Measurements from ENCODE around the gene VPS29. TPM values are rescaled to one million over a fixed set of nuclear protein-coding genes. Genes with fewer than 3 reads are reported as not detected.

Gene VPS29
- 110 and 131 TPM in 2 replicates for polyA plus RNA-seq (2012; rRNA removed)
- polyA plus RNA-seq (2012; cell fraction: cytosol; rRNA removed): 127 and 168 TPM in 2 replicates
- polyA plus RNA-seq (2012; cell fraction: nucleus; rRNA removed): 101 and 209 TPM in 2 replicates

DNA sequence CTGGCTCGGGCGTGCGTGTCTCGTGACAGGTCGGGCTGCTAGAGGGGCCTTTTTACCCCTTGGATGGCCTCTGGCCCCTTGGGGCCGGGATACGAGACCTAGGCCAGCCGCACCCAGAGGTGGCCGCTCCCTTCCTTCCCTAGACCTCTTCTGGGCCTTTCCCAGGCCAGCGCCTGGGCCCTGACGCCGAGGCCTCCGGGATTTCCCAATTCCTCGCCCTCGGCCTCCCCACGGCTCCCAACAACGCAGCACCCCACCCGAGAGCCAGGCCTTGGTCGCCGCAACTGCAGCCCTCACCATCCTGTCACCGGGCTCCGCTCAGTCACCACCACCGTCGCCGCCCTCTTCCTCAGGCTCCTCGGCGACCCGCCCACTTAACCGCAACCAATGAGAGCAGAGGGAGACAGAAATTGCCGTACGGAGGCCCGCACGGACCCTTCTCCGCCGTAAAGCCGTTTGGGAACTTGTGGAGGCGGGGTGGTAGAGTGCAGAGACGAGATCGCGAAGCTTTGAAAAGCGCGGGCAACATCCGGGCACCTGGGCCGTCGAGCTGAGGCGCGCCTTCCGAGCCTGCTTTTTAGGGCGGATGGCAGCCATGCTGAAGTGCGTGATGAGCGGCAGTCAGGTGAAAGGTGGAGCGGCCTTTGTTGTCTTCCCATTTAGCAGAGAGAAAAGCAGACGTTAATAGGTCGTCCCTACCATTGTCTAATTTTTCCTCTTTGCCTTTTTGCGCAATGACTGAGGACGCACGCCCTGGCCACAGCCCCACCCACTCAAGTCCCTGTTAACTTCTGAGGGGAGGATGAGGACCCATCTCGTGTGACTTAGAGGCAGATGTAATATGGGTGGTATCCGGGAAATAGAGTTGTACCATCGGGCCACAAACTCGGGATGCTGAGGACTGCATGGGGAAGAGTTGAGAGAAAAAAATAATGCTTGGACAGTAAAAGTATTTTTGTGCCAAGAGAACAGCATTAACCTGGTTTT lies at the start of gene VPS29, which contains the start of gene RAD9B:
VPS29 (minus strand) TSS at position 360 of the 987 bp plus-strand sequence; CDS start at position 300, 60 bp downstream.
RAD9B (plus strand) TSS at position 580 of the 987 bp plus-strand sequence; CDS start at position 587, 7 bp downstream.
- Histone ChIP-seq H3K9me3 (no peaks in the 10 kb centered on the region), H3K79me2 (ENCODE audit: insufficient read depth) (peaks cover 48% of the 10 kb centered on the region), H3K4me1 (ENCODE audit: control insufficient read depth in 1 of 2, insufficient read depth in 2 of 2, low read depth in 1 of 2, low read length in 1 of 2) (peaks cover 10 to 20% of the 10 kb centered on the region in 2 experiments; a peak in 3 of 4 replicates), H2AFZ (ENCODE audit: low read depth) (peak within 1 kb of the TSS; percentile 87), H3K9ac (peak within 1 kb of the TSS; percentile 87), H3F3A (replicated peaks; ENCODE audit: insufficient read depth) (peaks cover 17% of the 10 kb centered on the region), H3K4me2 (peak within 1 kb of the TSS; percentile 91), H3K4me3 (ENCODE audit: low read depth in 2 of 2, low read length in 1 of 2) (peak within 1 kb of the TSS; percentile 85 to 94), H3K27me3 (ENCODE audit: insufficient read depth) (no peaks in the 10 kb centered on the region), H3K36me3 (replicated peaks in 1 of 2; ENCODE audit: control insufficient read depth in 1 of 2, insufficient read depth in 2 of 2, low read length in 1 of 2) (peaks cover 10 to 18% of the 10 kb centered on the region in 2 experiments), H3K9me2 (no peaks in the 10 kb centered on the region), H4K20me1 (ENCODE audit: insufficient read depth) (peaks cover 8% of the 10 kb centered on the region; the same call in 1 of the 2 replicates), H3K27ac (ENCODE audit: low read depth in 2 of 2, low read length in 1 of 2) (peak within 1 kb of the TSS; percentile 70 to 79)
- ChIA-PET POLR2A (no interaction called here), CTCF (interaction anchor here (1.0 to 1.6 kb wide), 3 partner anchors 34 to 100 kb away, joined by 5 to 7 read pairs (median 5); partner anchors contain the start of genes ARPC3, FAM216A and GPN3)
- DNase-seq: peak; percentile 93
- 22% methylated on average over 44 of the region's 61 CpGs for WGBS (ENCODE audit: low lambda C conversion rate)
- TF ChIP-seq RFX5 (IDR thresholded peaks at IDR 0.05; ENCODE audit: low read length): peak; percentile 39; the same call in 1 of the 2 replicates
- TF ChIP-seq, protein P1, sequence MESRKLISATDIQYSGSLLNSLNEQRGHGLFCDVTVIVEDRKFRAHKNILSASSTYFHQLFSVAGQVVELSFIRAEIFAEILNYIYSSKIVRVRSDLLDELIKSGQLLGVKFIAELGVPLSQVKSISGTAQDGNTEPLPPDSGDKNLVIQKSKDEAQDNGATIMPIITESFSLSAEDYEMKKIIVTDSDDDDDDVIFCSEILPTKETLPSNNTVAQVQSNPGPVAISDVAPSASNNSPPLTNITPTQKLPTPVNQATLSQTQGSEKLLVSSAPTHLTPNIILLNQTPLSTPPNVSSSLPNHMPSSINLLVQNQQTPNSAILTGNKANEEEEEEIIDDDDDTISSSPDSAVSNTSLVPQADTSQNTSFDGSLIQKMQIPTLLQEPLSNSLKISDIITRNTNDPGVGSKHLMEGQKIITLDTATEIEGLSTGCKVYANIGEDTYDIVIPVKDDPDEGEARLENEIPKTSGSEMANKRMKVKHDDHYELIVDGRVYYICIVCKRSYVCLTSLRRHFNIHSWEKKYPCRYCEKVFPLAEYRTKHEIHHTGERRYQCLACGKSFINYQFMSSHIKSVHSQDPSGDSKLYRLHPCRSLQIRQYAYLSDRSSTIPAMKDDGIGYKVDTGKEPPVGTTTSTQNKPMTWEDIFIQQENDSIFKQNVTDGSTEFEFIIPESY (IDR thresholded peaks at IDR 0.05; ENCODE audit: borderline replicate concordance, low read depth): peak; percentile 92
- 0 out of 2 replicates have a peak, but pooled peaks have one; percentile 23 for TF ChIP-seq SIN3A (IDR thresholded peaks at IDR 0.05; ENCODE audit: borderline replicate concordance, low read depth, low read length)
- no peak for TF ChIP-seq FOXM1 (IDR thresholded peaks at IDR 0.05; ENCODE audit: low read depth)
- TF ChIP-seq, protein P2, sequence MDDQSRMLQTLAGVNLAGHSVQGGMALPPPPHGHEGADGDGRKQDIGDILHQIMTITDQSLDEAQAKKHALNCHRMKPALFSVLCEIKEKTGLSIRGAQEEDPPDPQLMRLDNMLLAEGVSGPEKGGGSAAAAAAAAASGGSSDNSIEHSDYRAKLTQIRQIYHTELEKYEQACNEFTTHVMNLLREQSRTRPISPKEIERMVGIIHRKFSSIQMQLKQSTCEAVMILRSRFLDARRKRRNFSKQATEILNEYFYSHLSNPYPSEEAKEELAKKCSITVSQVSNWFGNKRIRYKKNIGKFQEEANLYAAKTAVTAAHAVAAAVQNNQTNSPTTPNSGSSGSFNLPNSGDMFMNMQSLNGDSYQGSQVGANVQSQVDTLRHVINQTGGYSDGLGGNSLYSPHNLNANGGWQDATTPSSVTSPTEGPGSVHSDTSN (IDR thresholded peaks at IDR 0.05): no peak
- TF ChIP-seq EP300 (IDR thresholded peaks at IDR 0.05; ENCODE audit: borderline replicate concordance in 1 of 2, low read depth in 1 of 2, low read length in 1 of 2): peak in 1 of 2 experiments; percentile 30; a peak in 1 of 4 replicates
- TF ChIP-seq GABPA (IDR thresholded peaks at IDR 0.05; ENCODE audit: low read depth): no peak
- no peak for TF ChIP-seq JUND (IDR thresholded peaks at IDR 0.05)
- no peak for TF ChIP-seq FOXJ3 (CRISPR knock-in tag; IDR thresholded peaks at IDR 0.05)
- TF ChIP-seq RCOR1 (IDR thresholded peaks at IDR 0.05; ENCODE audit: low read length): 0 out of 2 replicates have a peak, but pooled peaks have one; percentile 24
- TF ChIP-seq, protein P3, sequence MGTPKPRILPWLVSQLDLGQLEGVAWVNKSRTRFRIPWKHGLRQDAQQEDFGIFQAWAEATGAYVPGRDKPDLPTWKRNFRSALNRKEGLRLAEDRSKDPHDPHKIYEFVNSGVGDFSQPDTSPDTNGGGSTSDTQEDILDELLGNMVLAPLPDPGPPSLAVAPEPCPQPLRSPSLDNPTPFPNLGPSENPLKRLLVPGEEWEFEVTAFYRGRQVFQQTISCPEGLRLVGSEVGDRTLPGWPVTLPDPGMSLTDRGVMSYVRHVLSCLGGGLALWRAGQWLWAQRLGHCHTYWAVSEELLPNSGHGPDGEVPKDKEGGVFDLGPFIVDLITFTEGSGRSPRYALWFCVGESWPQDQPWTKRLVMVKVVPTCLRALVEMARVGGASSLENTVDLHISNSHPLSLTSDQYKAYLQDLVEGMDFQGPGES (IDR thresholded peaks at IDR 0.05; ENCODE audit: low read depth, low read length): peak; percentile 40; the same call in 1 of the 2 replicates
- TF ChIP-seq SMC3 (IDR thresholded peaks at IDR 0.05; ENCODE audit: low read depth, low read length): no peak
- no peak for TF ChIP-seq GATA2 (CRISPR knock-in tag; IDR thresholded peaks at IDR 0.05)
- TF ChIP-seq MXI1 (IDR thresholded peaks at IDR 0.05; ENCODE audit: low read depth, low read length): peak; percentile 94
- TF ChIP-seq, protein P4, sequence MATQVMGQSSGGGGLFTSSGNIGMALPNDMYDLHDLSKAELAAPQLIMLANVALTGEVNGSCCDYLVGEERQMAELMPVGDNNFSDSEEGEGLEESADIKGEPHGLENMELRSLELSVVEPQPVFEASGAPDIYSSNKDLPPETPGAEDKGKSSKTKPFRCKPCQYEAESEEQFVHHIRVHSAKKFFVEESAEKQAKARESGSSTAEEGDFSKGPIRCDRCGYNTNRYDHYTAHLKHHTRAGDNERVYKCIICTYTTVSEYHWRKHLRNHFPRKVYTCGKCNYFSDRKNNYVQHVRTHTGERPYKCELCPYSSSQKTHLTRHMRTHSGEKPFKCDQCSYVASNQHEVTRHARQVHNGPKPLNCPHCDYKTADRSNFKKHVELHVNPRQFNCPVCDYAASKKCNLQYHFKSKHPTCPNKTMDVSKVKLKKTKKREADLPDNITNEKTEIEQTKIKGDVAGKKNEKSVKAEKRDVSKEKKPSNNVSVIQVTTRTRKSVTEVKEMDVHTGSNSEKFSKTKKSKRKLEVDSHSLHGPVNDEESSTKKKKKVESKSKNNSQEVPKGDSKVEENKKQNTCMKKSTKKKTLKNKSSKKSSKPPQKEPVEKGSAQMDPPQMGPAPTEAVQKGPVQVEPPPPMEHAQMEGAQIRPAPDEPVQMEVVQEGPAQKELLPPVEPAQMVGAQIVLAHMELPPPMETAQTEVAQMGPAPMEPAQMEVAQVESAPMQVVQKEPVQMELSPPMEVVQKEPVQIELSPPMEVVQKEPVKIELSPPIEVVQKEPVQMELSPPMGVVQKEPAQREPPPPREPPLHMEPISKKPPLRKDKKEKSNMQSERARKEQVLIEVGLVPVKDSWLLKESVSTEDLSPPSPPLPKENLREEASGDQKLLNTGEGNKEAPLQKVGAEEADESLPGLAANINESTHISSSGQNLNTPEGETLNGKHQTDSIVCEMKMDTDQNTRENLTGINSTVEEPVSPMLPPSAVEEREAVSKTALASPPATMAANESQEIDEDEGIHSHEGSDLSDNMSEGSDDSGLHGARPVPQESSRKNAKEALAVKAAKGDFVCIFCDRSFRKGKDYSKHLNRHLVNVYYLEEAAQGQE (IDR thresholded peaks at IDR 0.05; ENCODE audit: low read depth, low read length): no peak; the same call in 1 of the 2 replicates
- TF ChIP-seq, protein P5, sequence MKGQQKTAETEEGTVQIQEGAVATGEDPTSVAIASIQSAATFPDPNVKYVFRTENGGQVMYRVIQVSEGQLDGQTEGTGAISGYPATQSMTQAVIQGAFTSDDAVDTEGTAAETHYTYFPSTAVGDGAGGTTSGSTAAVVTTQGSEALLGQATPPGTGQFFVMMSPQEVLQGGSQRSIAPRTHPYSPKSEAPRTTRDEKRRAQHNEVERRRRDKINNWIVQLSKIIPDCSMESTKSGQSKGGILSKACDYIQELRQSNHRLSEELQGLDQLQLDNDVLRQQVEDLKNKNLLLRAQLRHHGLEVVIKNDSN (IDR thresholded peaks at IDR 0.05; ENCODE audit: borderline replicate concordance, low read depth): no peak
- TF ChIP-seq POLR2AphosphoS5 (IDR thresholded peaks at IDR 0.05; ENCODE audit: low read depth, low read length): peak; percentile 61
- TF ChIP-seq TAF1 (IDR thresholded peaks at IDR 0.05; ENCODE audit: borderline replicate concordance, low read depth, low read length): peak; percentile 64
- TF ChIP-seq ELF1 (IDR thresholded peaks at IDR 0.05): peak; percentile 69; the same call in 1 of the 2 replicates
- TF ChIP-seq NFIC (IDR thresholded peaks at IDR 0.05; ENCODE audit: borderline replicate concordance): no peak
- no peak for TF ChIP-seq RXRA (IDR thresholded peaks at IDR 0.05; ENCODE audit: borderline replicate concordance, low read depth)
- peak; percentile 95 for TF ChIP-seq CHD2 (IDR thresholded peaks at IDR 0.05; ENCODE audit: low read length, partially characterized antibody)
- no peak for TF ChIP-seq MEF2A (IDR thresholded peaks at IDR 0.05; ENCODE audit: borderline replicate concordance, low read depth)
